ENCODE data around the gene MAL.

Gene MAL

DNA sequence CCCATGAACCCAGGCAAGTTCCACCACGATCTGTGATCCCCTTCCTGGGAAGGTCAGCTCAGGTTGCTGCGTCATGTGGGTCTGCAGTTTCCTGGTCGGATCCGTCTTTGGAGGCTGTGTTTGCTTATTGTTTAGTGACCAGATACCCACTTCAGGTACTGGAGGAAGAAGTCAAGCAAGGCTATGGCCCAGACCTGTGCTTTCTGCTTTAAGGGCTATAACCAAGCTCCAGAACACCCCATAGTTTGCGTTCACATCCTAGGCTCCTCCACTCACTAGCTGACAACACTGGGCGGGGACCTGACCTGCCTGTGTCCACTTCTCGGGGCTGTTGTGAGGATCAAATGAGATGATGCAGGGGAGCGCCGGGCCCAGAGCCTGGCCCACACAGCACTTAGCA, 44.0 kb downstream of the MAL start:
- H3K4me3 ChIP-seq (ENCODE audit: control insufficient read depth, low read depth, low read length): no peak overlapping the region
- TF ChIP-seq CTCF (conservative IDR thresholded peaks at IDR 0.05; ENCODE audit: control insufficient read depth, insufficient read depth, low read depth, low read length): no peak
- DNase-seq (ENCODE audit: low read depth): no peak

DNA sequence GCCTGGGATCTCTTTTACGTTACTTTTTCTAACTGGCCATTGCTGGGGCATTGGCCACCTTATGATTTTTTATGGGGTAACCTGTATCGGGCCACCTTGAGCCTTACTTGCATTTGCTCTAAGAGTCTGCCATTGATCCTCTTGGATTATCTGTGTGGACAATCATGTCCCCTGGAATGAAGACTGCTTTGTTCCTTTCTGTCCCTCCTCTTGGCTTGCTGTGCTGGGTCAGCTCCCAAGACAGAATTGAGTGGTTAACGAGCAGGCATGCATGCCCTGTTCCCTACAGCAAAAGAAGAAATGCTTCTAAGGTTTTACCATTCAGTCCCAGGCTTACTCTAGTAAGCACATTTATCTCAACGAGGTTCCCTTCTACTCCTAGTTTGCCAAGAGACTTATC, 46.3 kb downstream of the MAL start:
- no peak for TF ChIP-seq CTCF (conservative IDR thresholded peaks at IDR 0.05; ENCODE audit: control insufficient read depth, insufficient read depth, low read depth, low read length)
- no peak overlapping the region for H3K4me3 ChIP-seq (ENCODE audit: control insufficient read depth, low read depth, low read length)
- no peak for DNase-seq (ENCODE audit: low read depth)

GRCh38 chr2:95072424-95072823, 46.9 kb downstream of the MAL start:
- no peak for TF ChIP-seq CTCF (conservative IDR thresholded peaks at IDR 0.05; ENCODE audit: control insufficient read depth, insufficient read depth, low read depth, low read length)
- no peak overlapping the region for H3K4me3 ChIP-seq (ENCODE audit: control insufficient read depth, low read depth, low read length)
- no peak for DNase-seq (ENCODE audit: low read depth)

DNA sequence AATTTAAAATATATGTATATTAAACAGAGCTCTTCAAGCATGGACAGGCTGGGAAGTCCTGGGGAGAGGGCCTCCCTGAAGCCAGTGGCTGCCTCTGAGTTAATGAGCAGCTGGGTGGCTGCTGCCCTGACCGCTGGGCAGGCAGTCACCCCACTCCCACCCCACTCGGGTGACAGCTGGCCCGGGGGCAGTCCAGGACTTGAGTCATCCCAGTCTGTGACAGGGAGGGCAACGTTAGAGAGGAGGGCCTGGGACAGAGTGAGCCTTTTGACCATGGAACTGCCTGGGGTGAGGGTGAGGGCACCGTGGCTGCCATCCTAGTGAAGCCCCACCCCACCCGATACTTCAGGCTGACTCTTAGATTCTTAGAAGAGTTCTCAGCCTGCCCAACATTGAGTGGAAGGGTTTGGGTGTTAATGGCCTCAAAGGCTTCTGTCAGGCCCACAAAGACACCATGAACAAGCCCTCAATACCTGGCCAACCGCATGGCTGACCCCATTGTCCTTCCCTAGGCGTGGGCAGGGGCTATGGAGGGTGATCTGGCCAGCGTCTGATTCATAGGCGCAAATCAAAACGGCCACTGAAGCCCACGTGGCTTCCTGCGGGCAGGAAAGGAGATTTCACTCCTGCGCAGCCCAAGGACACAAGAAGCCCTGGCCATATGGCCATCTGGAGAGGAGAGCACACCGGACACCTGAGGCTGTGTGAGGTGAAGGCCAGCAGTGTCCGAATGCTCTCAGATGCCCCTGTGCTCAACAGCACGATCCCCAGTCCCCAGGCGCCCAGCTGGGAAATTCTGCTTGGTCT, 48.6 kb downstream of the MAL start:
- TF ChIP-seq CTCF (conservative IDR thresholded peaks at IDR 0.05; ENCODE audit: control insufficient read depth, insufficient read depth, low read depth, low read length): no peak
- H3K4me3 ChIP-seq (ENCODE audit: control insufficient read depth, low read depth, low read length): no peak overlapping the region
- no peak for DNase-seq (ENCODE audit: low read depth)

- DNase-seq (ENCODE audit: low read depth): no peak
- no peak for TF ChIP-seq CTCF (conservative IDR thresholded peaks at IDR 0.05; ENCODE audit: control insufficient read depth, insufficient read depth, low read depth, low read length)
- H3K4me3 ChIP-seq (ENCODE audit: control insufficient read depth, low read depth, low read length): no peak overlapping the region
Observed at GRCh38 chr2:95074663-95075439, 49.3 kb downstream of the MAL start.

GRCh38 chr2:95075440-95076132, 50.1 kb downstream of the MAL start:
- no peak overlapping the region for H3K4me3 ChIP-seq (ENCODE audit: control insufficient read depth, low read depth, low read length)
- TF ChIP-seq CTCF (conservative IDR thresholded peaks at IDR 0.05; ENCODE audit: control insufficient read depth, insufficient read depth, low read depth, low read length): no peak
- no peak for DNase-seq (ENCODE audit: low read depth)

All from fibroblast of mammary gland (primary cell).